H1 (cell line): ENCODE data around the gene ZDHHC5. TPM values are rescaled to one million over a fixed set of nuclear protein-coding genes. Genes with fewer than 3 reads are reported as not detected.
A peak's percentile ranks its signal among the peaks of the same experiment; 100 is the strongest.

Experiments used
- CTCF ChIA-PET: fragments of 300-600 bp; sonication (Branson Sonifier 250); formaldehyde crosslinking; loops from one replicate; lab custom pipeline; 2021; ENCODE audit not compliant: partially characterized antibody; lab: Charles Lee
- POLR2A ChIA-PET: fragments of 300-600 bp; sonication (Branson Sonifier 250); formaldehyde crosslinking; loops from one replicate; lab custom pipeline; 2021; ENCODE audit warnings: inconsistent platforms; ENCODE audit not compliant: partially characterized antibody; lab: Charles Lee
- DNase-seq, 2 experiments: peaks; one replicate each; pipeline versions ENCODE4 v3.0.0 to v3.0.0-alpha.2; 2010 to 2022; ENCODE audit warnings: low spot score in 2 of 2, low read depth in 1 of 2, mixed read lengths in 1 of 2
- FAIRE-seq: peaks from 2 replicates; lab custom pipeline; 2011; peaks lifted over from hg19 to GRCh38; lab: Jason Lieb, UNC
- H2AFZ ChIP-seq: 2 replicates; pipeline ENCODE4 v1.8.1; 2012; ENCODE audit warnings: low read length, inconsistent platforms
- H2AK5ac ChIP-seq: 2 replicates; pipeline ENCODE4 v1.6.1; 2013; ENCODE audit warnings: low read depth, low read length
- H2BK120ac ChIP-seq: replicated peaks from 2 replicates; pipeline ENCODE3; 2013; ENCODE audit warnings: low read depth, low read length, inconsistent platforms
- H2BK12ac ChIP-seq: 2 replicates; pipeline ENCODE4 v1.6.1; 2013; ENCODE audit warnings: low read depth, low read length
- H2BK15ac ChIP-seq: 2 replicates; pipeline ENCODE4 v1.6.1; 2013; ENCODE audit warnings: low read length
- H2BK20ac ChIP-seq: 2 replicates; pipeline ENCODE4 v1.6.1; 2013; ENCODE audit warnings: low read length
- H2BK5ac ChIP-seq: 2 replicates; pipeline ENCODE4 v1.6.1; 2013; ENCODE audit warnings: low read depth, low read length
- H3K14ac ChIP-seq: 2 replicates; pipeline ENCODE4 v1.6.1; 2013; ENCODE audit warnings: inconsistent platforms; ENCODE audit not compliant: insufficient read length
- H3K18ac ChIP-seq: 2 replicates; pipeline ENCODE4 v1.6.1; 2013; ENCODE audit warnings: low read length; ENCODE audit errors: extremely low read depth
- H3K23ac ChIP-seq: 2 replicates; pipeline ENCODE4 v1.6.1; 2013; ENCODE audit warnings: inconsistent platforms; ENCODE audit not compliant: insufficient read length
- H3K23me2 ChIP-seq: 2 replicates; pipeline ENCODE4 v1.6.1; 2013; ENCODE audit warnings: low read depth, low read length
- H3K27ac ChIP-seq: 2 replicates; pipeline ENCODE4 v1.6.1; 2011; ENCODE audit warnings: low read depth, low read length, inconsistent platforms
- H3K27me3 ChIP-seq, 4 experiments: replicated peaks in 1 of 4; 1 replicate in 1 of 4; 2 replicates in 3 of 4; pipeline versions ENCODE4 v1.6.1 to v1.8.1; 2011 to 2013; ENCODE audit warnings: low read length in 3 of 4, mild to moderate bottlenecking in 3 of 4, inconsistent platforms in 2 of 4, mixed read lengths in 2 of 4, moderate library complexity in 1 of 4; ENCODE audit not compliant: control insufficient read depth in 3 of 4, insufficient read depth in 3 of 4; ENCODE audit errors: extremely low read depth in 1 of 4
- H3K36me3 ChIP-seq, 4 experiments: 2 replicates each; pipeline versions ENCODE4 v1.6.1 to v1.8.1; 2011 to 2013; ENCODE audit warnings: mild to moderate bottlenecking in 4 of 4, low read length in 3 of 4, moderate library complexity in 2 of 4, control low read depth in 1 of 4, inconsistent platforms in 1 of 4; ENCODE audit not compliant: insufficient read depth in 4 of 4, control insufficient read depth in 2 of 4
- H3K4ac ChIP-seq: replicated peaks from 2 replicates; pipeline ENCODE3; 2013; ENCODE audit warnings: low read length, low read depth, mixed read lengths, inconsistent platforms; ENCODE audit not compliant: insufficient read length
- H3K4me1 ChIP-seq, 4 experiments: replicated peaks in 1 of 4; 1 replicate in 1 of 4; 2 replicates in 3 of 4; pipeline versions ENCODE4 v1.6.1 to v1.8.1; 2011 to 2013; ENCODE audit warnings: low read length in 3 of 4, inconsistent platforms in 2 of 4, mixed read lengths in 1 of 4; ENCODE audit not compliant: insufficient read depth in 4 of 4, control insufficient read depth in 3 of 4
- H3K4me2 ChIP-seq, 2 experiments: 2 replicates each; pipeline versions ENCODE4 v1.6.1 to v1.8.1; 2011 to 2013; ENCODE audit warnings: low read depth in 2 of 2, low read length in 2 of 2, control low read depth in 1 of 2, inconsistent platforms in 1 of 2, mild to moderate bottlenecking in 1 of 2; ENCODE audit not compliant: insufficient read depth in 1 of 2
- H3K4me3 ChIP-seq, 4 experiments: fragments of 200-600, 300-600 bp in 1 of 4; sonication (generic), shearing (Covaris generic), sonication (Bioruptor Twin) in 1 of 4; 2 replicates each; pipeline versions ENCODE4 v1.5.1 to v1.8.1; 2011 to 2016; ENCODE audit warnings: low read length in 4 of 4, low read depth in 3 of 4, control low read depth in 2 of 4, inconsistent platforms in 2 of 4, mild to moderate bottlenecking in 2 of 4, mixed read lengths in 1 of 4, moderate library complexity in 1 of 4; ENCODE audit not compliant: insufficient read depth in 2 of 4; ENCODE audit errors: extremely low read depth in 1 of 4
- H3K56ac ChIP-seq: replicated peaks from 2 replicates; pipeline ENCODE3; 2013; ENCODE audit warnings: low read depth, mild to moderate bottlenecking, mixed read lengths, low read length, inconsistent platforms; ENCODE audit not compliant: insufficient read length
- H3K79me1 ChIP-seq: 2 replicates; pipeline ENCODE4 v1.6.1; 2013; ENCODE audit warnings: low read depth, low read length, control low read depth
- H3K79me2 ChIP-seq, 2 experiments: 2 replicates each; pipeline versions ENCODE4 v1.6.1 to v1.8.1; 2012 to 2013; ENCODE audit warnings: low read length in 2 of 2, mild to moderate bottlenecking in 2 of 2, inconsistent platforms in 1 of 2; ENCODE audit not compliant: insufficient read depth in 2 of 2, control insufficient read depth in 1 of 2
- H3K9ac ChIP-seq, 4 experiments: replicated peaks in 1 of 4; 1 replicate in 1 of 4; 2 replicates in 3 of 4; pipeline versions ENCODE4 v1.6.1 to v1.8.1; 2011 to 2013; ENCODE audit warnings: low read depth in 3 of 4, low read length in 3 of 4, control low read depth in 2 of 4, mild to moderate bottlenecking in 2 of 4, moderate library complexity in 2 of 4, inconsistent platforms in 1 of 4; ENCODE audit errors: extremely low read depth in 1 of 4
- H3K9me3 ChIP-seq, 2 experiments: 2 replicates each; pipeline versions ENCODE4 v1.6.1 to v1.8.1; 2012 to 2013; ENCODE audit warnings: mild to moderate bottlenecking in 2 of 2, moderate library complexity in 2 of 2, control low read depth in 1 of 2, inconsistent platforms in 1 of 2, low read depth in 1 of 2, low read length in 1 of 2, mixed read lengths in 1 of 2; ENCODE audit not compliant: insufficient read depth in 2 of 2
- H4K20me1 ChIP-seq, 2 experiments: replicated peaks in 1 of 2; 2 replicates each; pipeline versions ENCODE3 to v1.8.1; 2011 to 2013; ENCODE audit warnings: inconsistent platforms in 2 of 2, low read length in 2 of 2, mild to moderate bottlenecking in 1 of 2; ENCODE audit not compliant: insufficient read depth in 2 of 2, control insufficient read depth in 1 of 2
- H4K5ac ChIP-seq: 2 replicates; pipeline ENCODE4 v1.6.1; 2013; ENCODE audit warnings: low read length, low read depth, mixed read lengths, inconsistent platforms; ENCODE audit not compliant: insufficient read length
- H4K8ac ChIP-seq: 2 replicates; pipeline ENCODE4 v1.8.0; 2013; ENCODE audit warnings: mild to moderate bottlenecking, moderate library complexity, low read length, inconsistent platforms; ENCODE audit not compliant: insufficient read depth; ENCODE audit errors: extremely low read depth
- H4K91ac ChIP-seq: replicated peaks from 2 replicates; pipeline ENCODE3; 2013; ENCODE audit warnings: low read length, mixed read lengths, inconsistent platforms; ENCODE audit not compliant: insufficient read length
- EGR1 ChIP-seq: IDR thresholded peaks from 2 replicates; pipeline ENCODE4 v1.6.1; 2011; ENCODE audit warnings: low read depth, low read length, borderline replicate concordance
- EP300 ChIP-seq, 2 experiments: IDR thresholded peaks; 1 replicate in 1 of 2; 2 replicates in 1 of 2; pipeline ENCODE4 v1.6.1; 2011 to 2012; ENCODE audit warnings: low read depth in 2 of 2, low read length in 2 of 2, mild to moderate bottlenecking in 2 of 2, borderline replicate concordance in 1 of 2, inconsistent platforms in 1 of 2, moderate library complexity in 1 of 2
- HDAC2 ChIP-seq, 2 experiments: fragments of 300-600 bp in 1 of 2; sonication (generic) in 1 of 2; IDR thresholded peaks; 2 replicates each; pipeline ENCODE4 v1.6.1; 2011 to 2012; ENCODE audit warnings: low read depth in 2 of 2, low read length in 2 of 2, mild to moderate bottlenecking in 2 of 2, moderate library complexity in 2 of 2, borderline replicate concordance in 1 of 2, inconsistent platforms in 1 of 2
- NANOG ChIP-seq: IDR thresholded peaks from 2 replicates; pipeline ENCODE4 v1.6.1; 2011; ENCODE audit warnings: low read length, low read depth, mild to moderate bottlenecking, inconsistent platforms; ENCODE audit not compliant: insufficient read depth, poor library complexity, severe bottlenecking
- NRF1 ChIP-seq: IDR thresholded peaks from 2 replicates; pipeline ENCODE4 v1.6.1; 2011; ENCODE audit warnings: mild to moderate bottlenecking, low read depth, low read length, improper control_type of control experiment
- SRF ChIP-seq: IDR thresholded peaks from 2 replicates; pipeline ENCODE4 v1.6.1; 2011; ENCODE audit warnings: mild to moderate bottlenecking, low read depth, low read length, moderate library complexity
- TEAD4 ChIP-seq: IDR thresholded peaks from 2 replicates; pipeline ENCODE4 v1.6.1; 2012; ENCODE audit warnings: low read depth, low read length, inconsistent platforms, mixed read lengths
- WGBS, 2 experiments: shearing (Covaris generic) in 1 of 2; methylation state at CpG; one replicate each; pipeline versions ENCODE4 v1.1.6 to v1.1.7; 2013 to 2015; ENCODE audit warnings: low lambda C conversion rate in 2 of 2, mixed read lengths in 2 of 2, inconsistent platforms in 1 of 2, low coverage in 1 of 2, missing lambda C conversion rate in 1 of 2; ENCODE audit not compliant: insufficient replicate concordance in 2 of 2, insufficient coverage in 1 of 2, insufficient read length in 1 of 2; ENCODE audit errors: extremely low coverage in 1 of 2, missing lambda C conversion rate in 1 of 2; 5-methylcytosine and 5-hydroxymethylcytosine counted together
- polyA plus RNA-seq, 7 experiments: library from polyadenylated mRNA; depleted of rRNA in 3 of 7; stranded (reverse) in 5 of 7; unstranded in 2 of 7; fragments of >200 nt in 5 of 7; fragments of 200-250 nt in 2 of 7; gene quantifications; 1 replicate in 5 of 7; 2 replicates in 1 of 7; 4 replicates in 1 of 7; pipeline versions ENCODE4 v1.2.1 to v1.2.3, GENCODE V29; 2011 to 2013; ENCODE audit warnings: missing spikeins in 2 of 7, mixed read lengths in 2 of 7
- total RNA-seq: library from RNA; stranded (reverse); fragmentation: NEBNext Ultra II Directional; extraction: Animal tissue kit (Norgen Biotek cat#: 25700); gene quantifications from 2 replicates; pipeline ENCODE4 v1.2.1, GENCODE V29; 2021
- TF ChIP-seq, protein P1 (sequence below), 3 experiments: IDR thresholded peaks; 1 replicate in 2 of 3; 2 replicates in 1 of 3; pipeline versions ENCODE4 v1.5.1 to v1.6.1; 2011; ENCODE audit warnings: low read length in 3 of 3, mild to moderate bottlenecking in 3 of 3, inconsistent platforms in 2 of 3, low read depth in 1 of 3, moderate library complexity in 1 of 3; ENCODE audit not compliant: insufficient read depth in 1 of 3; ENCODE audit errors: control extremely low read depth in 1 of 3

Gene ZDHHC5
- total and polyA plus RNA-seq, 2 of the 8 experiments (the other 6 are each of a cell fraction or from before 2014, with no cell fraction given): 40.0 to 56.3 TPM

DNA sequence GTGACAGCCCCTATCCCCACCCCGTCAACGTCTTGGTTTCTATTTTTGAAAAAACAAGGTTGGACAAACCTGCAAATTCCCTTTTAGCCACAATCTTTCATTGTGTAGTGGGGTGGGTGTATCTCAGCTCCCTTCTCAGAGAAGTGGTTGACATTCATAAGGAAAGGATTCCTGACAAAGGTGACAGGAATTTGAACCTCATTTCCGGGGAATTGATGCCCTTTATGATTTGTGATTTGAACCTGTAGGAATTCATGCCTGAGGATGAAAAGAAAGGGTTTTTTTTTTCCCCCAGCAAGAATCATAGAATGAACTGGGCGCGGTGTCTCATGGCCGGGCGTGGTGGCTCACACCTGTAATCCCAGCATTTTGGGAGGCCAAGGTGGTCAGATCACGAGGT lies 32.7 kb upstream of the ZDHHC5 start:
- peaks cover 0 to 7% (median 0%) of the 10 kb centered on the region in 4 experiments; a peak in 1 of 8 replicates for H3K36me3 ChIP-seq
- DNase-seq: no peak
- no peak overlapping the region for H2BK5ac ChIP-seq
- no peak overlapping the region for H3K56ac ChIP-seq
- H2BK12ac ChIP-seq: no peak overlapping the region; the same call in 1 of the 2 replicates
- no peak overlapping the region for H4K5ac ChIP-seq
- H4K20me1 ChIP-seq: peaks cover 0 to 3% of the 10 kb centered on the region in 2 experiments
- H2AFZ ChIP-seq: no peak overlapping the region
- H3K18ac ChIP-seq: no peak overlapping the region
- H3K9me3 ChIP-seq: no peaks in the 10 kb centered on the region
- no peak overlapping the region for H3K23ac ChIP-seq
- no peak overlapping the region; the same call in 1 of the 2 replicates for H2AK5ac ChIP-seq
- H3K79me1 ChIP-seq: 0 out of 2 replicates have a peak, but pooled peaks cover 5% of the 10 kb centered on the region
- no peak overlapping the region for H3K27ac ChIP-seq
- H3K4me1 ChIP-seq: peaks cover 4 to 13% (median 10%) of the 10 kb centered on the region in 4 experiments
- H3K27me3 ChIP-seq: no peaks in the 10 kb centered on the region; a peak in 1 of 7 replicates
- peaks cover 0 to 16% of the 10 kb centered on the region in 2 experiments; a peak in 2 of 4 replicates for H3K79me2 ChIP-seq
- WGBS, 2 experiments: 92% methylated on average over 8 of the region's 8 CpGs; no CpG with 5 or more reads in 1 of the 2 experiments
- POLR2A ChIA-PET: interaction anchor here (1.8 to 29.6 kb wide), 5 partner anchors 9 to 135 kb away, joined by 3 to 1546 read pairs (median 24); partner anchors contain the start of genes CLP1, SERPING1 and YPEL4
- no peak overlapping the region for H3K9ac ChIP-seq
- peaks cover 14% of the 10 kb centered on the region for H3K23me2 ChIP-seq
- no peak overlapping the region for H3K14ac ChIP-seq
- no peak for FAIRE-seq
- no peak overlapping the region for H3K4ac ChIP-seq
- no peak overlapping the region for H3K4me2 ChIP-seq
- no peak overlapping the region for H4K8ac ChIP-seq
- H3K4me3 ChIP-seq: no peak overlapping the region
- H2BK20ac ChIP-seq: no peak overlapping the region
- no peak for TF ChIP-seq HDAC2 (IDR thresholded peaks at IDR 0.05; ENCODE audit: borderline replicate concordance in 1 of 2, low read depth in 2 of 2, low read length in 2 of 2)
- TF ChIP-seq SRF: no peak
- TF ChIP-seq EP300 (IDR thresholded peaks at IDR 0.05; ENCODE audit: borderline replicate concordance in 1 of 2, low read depth in 2 of 2, low read length in 2 of 2): no peak
- no peak for TF ChIP-seq TEAD4
- TF ChIP-seq, protein P1, sequence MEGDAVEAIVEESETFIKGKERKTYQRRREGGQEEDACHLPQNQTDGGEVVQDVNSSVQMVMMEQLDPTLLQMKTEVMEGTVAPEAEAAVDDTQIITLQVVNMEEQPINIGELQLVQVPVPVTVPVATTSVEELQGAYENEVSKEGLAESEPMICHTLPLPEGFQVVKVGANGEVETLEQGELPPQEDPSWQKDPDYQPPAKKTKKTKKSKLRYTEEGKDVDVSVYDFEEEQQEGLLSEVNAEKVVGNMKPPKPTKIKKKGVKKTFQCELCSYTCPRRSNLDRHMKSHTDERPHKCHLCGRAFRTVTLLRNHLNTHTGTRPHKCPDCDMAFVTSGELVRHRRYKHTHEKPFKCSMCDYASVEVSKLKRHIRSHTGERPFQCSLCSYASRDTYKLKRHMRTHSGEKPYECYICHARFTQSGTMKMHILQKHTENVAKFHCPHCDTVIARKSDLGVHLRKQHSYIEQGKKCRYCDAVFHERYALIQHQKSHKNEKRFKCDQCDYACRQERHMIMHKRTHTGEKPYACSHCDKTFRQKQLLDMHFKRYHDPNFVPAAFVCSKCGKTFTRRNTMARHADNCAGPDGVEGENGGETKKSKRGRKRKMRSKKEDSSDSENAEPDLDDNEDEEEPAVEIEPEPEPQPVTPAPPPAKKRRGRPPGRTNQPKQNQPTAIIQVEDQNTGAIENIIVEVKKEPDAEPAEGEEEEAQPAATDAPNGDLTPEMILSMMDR (IDR thresholded peaks at IDR 0.05; ENCODE audit: control extremely low read depth in 1 of 3, insufficient read depth in 1 of 3, low read depth in 1 of 3, low read length in 3 of 3): no peak
- TF ChIP-seq EGR1: no peak
- no peak for TF ChIP-seq NANOG
- TF ChIP-seq NRF1: no peak
- H4K91ac ChIP-seq: no peak overlapping the region
- H2BK120ac ChIP-seq: no peak overlapping the region
- H2BK15ac ChIP-seq: 0 out of 2 replicates have a peak overlapping the region, but pooled peaks have one; percentile 68
- CTCF ChIA-PET: interaction anchor here (0.6 to 14.3 kb wide), 8 partner anchors 9 to 121 kb away, joined by 3 to 357 read pairs (median 5); partner anchors contain the start of genes SERPING1 and UBE2L6
